Testis (tissue), 3 donors: ENCODE measurements around the gene TFCP2L1. TPM values are rescaled to one million over a fixed set of nuclear protein-coding genes. Genes with fewer than 3 reads are reported as not detected.

Source experiments
- DNase-seq: peaks from one replicate; pipeline ENCODE4 v3.0.0-alpha.2; 2019
- H3K27ac ChIP-seq, 2 donors: fragments of 200-600 bp; sonication (generic); one replicate each; pipeline ENCODE4 v1.5.1; 2019
- H3K27me3 ChIP-seq: fragments of 200-600 bp; sonication (generic); one replicate; pipeline ENCODE4 v1.5.1; 2019
- H3K36me3 ChIP-seq: fragments of 200-600 bp; sonication (generic); one replicate; pipeline ENCODE4 v1.5.1; 2017; ENCODE audit warnings: low read depth; ENCODE audit errors: missing control alignments
- H3K4me1 ChIP-seq: fragments of 200-600 bp; sonication (generic); one replicate; pipeline ENCODE4 v1.5.1; 2019
- H3K4me3 ChIP-seq, 2 donors: fragments of 200-600 bp; sonication (generic); one replicate each; pipeline ENCODE4 v1.5.1; 2017 to 2019
- H3K9me3 ChIP-seq: fragments of 200-600 bp; sonication (generic); one replicate; pipeline ENCODE4 v1.5.1; 2017
- CTCF ChIP-seq, 3 experiments: fragments of 450-650 bp in 2 of 3; fragments of 200-600 bp in 1 of 3; sonication (generic) in 1 of 3; IDR thresholded peaks; one replicate each; pipeline ENCODE4 v1.5.1; 2016 to 2019; ENCODE audit warnings: antibody characterized with exemption in 3 of 3, mild to moderate bottlenecking in 2 of 3, moderate library complexity in 1 of 3
- POLR2A ChIP-seq: fragments of 450-650 bp; IDR thresholded peaks from one replicate; pipeline ENCODE4 v1.6.1; 2017; ENCODE audit warnings: antibody characterized with exemption, mild to moderate bottlenecking, moderate library complexity
- WGBS, 2 donors: methylation state at CpG; one replicate each; pipeline ENCODE4 v1.1.5; 2018; 5-methylcytosine and 5-hydroxymethylcytosine counted together
- intact Hi-C: fragments of 100-400 bp; cut with DNase I; formaldehyde crosslinking; loops from one replicate; pipeline ENCODE4 v1.15.1; 2023; ENCODE audit warnings: low total_unique reads
- polyA plus RNA-seq: library from polyadenylated mRNA; stranded (reverse); fragments of 350-450 nt; fragmentation: Illumina TruSeq; extraction: RNeasy Lipid Tissue Mini Kit (QIAGEN cat#74804); gene quantifications from one replicate; pipeline ENCODE4 v1.2.3, GENCODE V29; 2014; ENCODE audit warnings: low read depth, low replicate concordance; ENCODE audit not compliant: insufficient read depth
- total RNA-seq, 2 donors: library from RNA; depleted of rRNA; stranded (reverse); fragments of >200 nt; gene quantifications; one replicate each; pipeline ENCODE4 v1.2.3, GENCODE V29; 2016

Gene TFCP2L1
- total and polyA plus RNA-seq, 3 donors from 2014 or later, result 2.5 to 5.1 (median 3.1) TPM

- intact Hi-C loops, result no loop called here
- no peaks in the 10 kb centered on the region for H3K27me3 ChIP-seq
- WGBS, 2 donors, result 73 to 77% methylated on average over 7 of the region's 7 CpGs
- no peak for TF ChIP-seq POLR2A
- no peak for TF ChIP-seq CTCF (IDR thresholded peaks at IDR 0.05)
- H3K9me3 ChIP-seq, result no peaks in the 10 kb centered on the region
- peaks cover 3% of the 10 kb centered on the region for H3K4me1 ChIP-seq
- H3K36me3 ChIP-seq, result no peaks in the 10 kb centered on the region
- H3K27ac ChIP-seq, result no peak overlapping the region
- no peak for DNase-seq
- no peak overlapping the region for H3K4me3 ChIP-seq
Observed at GRCh38 chr2:121281694-121282093, 3.3 kb downstream of the TFCP2L1 start.

DNA sequence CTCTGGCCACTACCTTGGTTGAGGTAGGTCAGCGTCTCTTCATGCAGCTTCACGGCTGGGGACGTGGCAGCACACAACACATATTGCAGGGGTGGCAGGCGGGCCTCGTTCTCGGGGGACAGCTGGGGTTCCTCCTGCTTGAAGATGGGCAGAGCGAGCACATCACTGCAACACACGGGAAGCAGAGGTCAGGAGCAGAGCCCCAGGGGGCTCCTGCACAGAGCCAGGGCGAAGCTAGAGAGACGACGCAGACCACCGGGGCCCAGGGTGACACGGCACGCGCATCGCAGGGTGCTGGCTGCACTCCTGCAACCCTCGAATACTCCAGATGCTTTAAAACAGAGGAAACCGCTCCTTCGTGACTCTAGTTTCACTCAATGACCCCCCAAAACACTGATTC is 3.9 kb downstream of the TFCP2L1 start:
- Histone ChIP-seq H3K4me1 (peaks cover 3% of the 10 kb centered on the region), H3K36me3 (no peaks in the 10 kb centered on the region), H3K9me3 (no peaks in the 10 kb centered on the region), H3K27ac (no peak overlapping the region), H3K27me3 (no peaks in the 10 kb centered on the region), H3K4me3 (no peak overlapping the region)
- 88 to 92% methylated on average over 18 to 19 of the region's 19 CpGs for WGBS, 2 donors
- intact Hi-C loops, result no loop called here
- no peak for DNase-seq
- TF ChIP-seq CTCF (IDR thresholded peaks at IDR 0.05), result no peak
- no peak for TF ChIP-seq POLR2A

DNA sequence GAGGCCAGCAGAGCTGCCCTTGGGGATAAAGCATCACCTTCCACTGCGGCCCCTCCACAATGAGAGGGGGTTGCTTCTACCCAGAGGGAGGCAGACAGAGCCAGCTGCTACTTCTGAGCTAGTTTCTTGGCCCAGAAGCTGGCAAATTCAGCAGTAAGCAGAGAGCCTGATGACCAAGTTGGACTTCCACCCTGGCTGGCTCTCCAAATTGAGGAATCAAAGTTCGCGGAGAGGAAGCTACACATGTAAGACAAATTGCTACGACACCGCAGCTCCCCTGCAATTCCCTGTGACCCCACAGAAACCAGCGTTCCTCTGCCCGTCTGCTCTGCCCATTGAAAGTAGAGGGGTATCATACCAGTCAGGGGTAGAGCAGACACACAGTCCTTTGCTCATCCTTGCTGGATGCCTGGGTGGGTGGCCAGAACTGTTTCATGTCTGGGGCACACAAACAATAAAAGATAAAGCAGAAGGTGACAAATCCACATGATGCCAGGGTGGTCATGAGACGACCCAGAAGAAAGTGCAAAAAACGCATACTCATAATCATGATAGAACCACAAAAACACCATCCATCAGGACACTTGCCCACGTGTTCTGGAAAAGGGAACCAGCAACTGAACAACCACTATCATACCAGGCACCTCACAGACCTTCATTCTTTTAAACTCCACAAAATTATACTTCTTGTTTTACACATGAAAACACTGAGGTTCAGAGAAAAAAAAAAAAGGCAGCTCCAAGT is 5.4 kb downstream of the TFCP2L1 start:
- WGBS, 2 donors, result 84 to 87% methylated on average over 9 to 10 of the region's 10 CpGs
- Histone ChIP-seq H3K36me3 (no peaks in the 10 kb centered on the region), H3K9me3 (no peaks in the 10 kb centered on the region), H3K27me3 (no peaks in the 10 kb centered on the region), H3K27ac (no peak overlapping the region), H3K4me1 (peaks cover 3% of the 10 kb centered on the region), H3K4me3 (no peak overlapping the region)
- intact Hi-C loops, result no loop called here
- TF ChIP-seq POLR2A (no peak), CTCF (IDR thresholded peaks at IDR 0.05) (no peak)
- no peak for DNase-seq

GRCh38 chr2:121276341-121276740 is 8.7 kb downstream of the TFCP2L1 start:
- Histone ChIP-seq H3K27ac (no peak overlapping the region), H3K4me1 (no peaks in the 10 kb centered on the region), H3K4me3 (no peak overlapping the region), H3K27me3 (no peaks in the 10 kb centered on the region), H3K9me3 (no peaks in the 10 kb centered on the region), H3K36me3 (no peaks in the 10 kb centered on the region)
- no peak for DNase-seq
- TF ChIP-seq CTCF (IDR thresholded peaks at IDR 0.05) (no peak), POLR2A (no peak)
- intact Hi-C loops, result no loop called here
- WGBS, 2 donors, result 92 to 95% methylated on average over 6 of the region's 6 CpGs

DNA sequence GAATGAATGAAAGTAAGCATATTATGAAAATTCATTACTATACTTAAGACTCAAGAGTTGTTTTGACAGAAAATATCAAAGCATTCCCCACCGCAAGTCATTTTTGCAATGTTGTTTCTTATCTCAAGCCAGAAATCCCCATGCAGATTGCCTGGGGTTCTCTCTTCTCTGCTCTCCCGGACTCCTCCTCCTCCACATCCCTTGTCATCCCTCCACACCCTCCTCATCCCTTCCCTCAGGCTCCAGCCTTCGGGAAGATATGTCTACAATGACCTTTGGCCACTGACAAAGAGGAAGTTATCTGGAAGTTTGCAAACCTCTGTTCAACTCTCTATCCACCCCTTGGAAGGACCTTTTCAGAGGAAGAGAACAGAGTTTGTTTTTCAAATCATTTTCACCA is 11.9 kb downstream of the TFCP2L1 start:
- intact Hi-C loops, result no loop called here
- Histone ChIP-seq H3K27ac (no peak overlapping the region), H3K27me3 (no peaks in the 10 kb centered on the region), H3K9me3 (no peaks in the 10 kb centered on the region), H3K36me3 (no peaks in the 10 kb centered on the region), H3K4me3 (no peak overlapping the region), H3K4me1 (no peaks in the 10 kb centered on the region)
- WGBS, 2 donors, result 29 to 48% methylated on average over 3 of the region's 3 CpGs
- DNase-seq, result no peak
- TF ChIP-seq POLR2A (no peak), CTCF (IDR thresholded peaks at IDR 0.05) (no peak)
